ENCODE data around the gene PBX1. TPM values are rescaled to one million over a fixed set of nuclear protein-coding genes. Genes with fewer than 3 reads are reported as not detected.

Gene PBX1
- total and polyA plus RNA-seq, 2 donors (not counting 3 experiments of a cell fraction or from before 2014, with no cell fraction given): 10.7 to 24.1 TPM

GRCh38 chr1:164784960-164785359 is 226.0 kb downstream of the PBX1 start:
- CTCF ChIA-PET: interaction anchor here (1.0 kb wide), 3 partner anchors 9 to 1249 kb away, joined by 3 read pairs; no protein-coding TSS in a partner anchor
- FAIRE-seq: no peak

More at GRCh38 chr1:164784960-164785359, 226.0 kb downstream of the PBX1 start:
- no peak for DNase-seq (ENCODE audit: low read depth, low spot score)
- Histone ChIP-seq H3K79me2 (ENCODE audit: control insufficient read depth, insufficient read depth, low read length) (no peaks in the 10 kb centered on the region), H3K4me2 (ENCODE audit: insufficient read depth, low read length) (no peak overlapping the region), H4K20me1 (replicated peaks; ENCODE audit: control insufficient read depth, extremely low read depth, insufficient read depth, low read length) (no peaks in the 10 kb centered on the region), H3K27ac (ENCODE audit: insufficient read depth, low read depth, low read length) (no peak overlapping the region), H2AFZ (ENCODE audit: low read depth, low read length) (no peak overlapping the region), H3K36me3 (ENCODE audit: control insufficient read depth in 2 of 2, extremely low read depth in 1 of 2, insufficient read depth in 2 of 2, low read length in 2 of 2) (no peaks in the 10 kb centered on the region), H3K4me3 (replicated peaks in 1 of 3; ENCODE audit: insufficient read depth in 1 of 3, low read depth in 1 of 3, low read length in 3 of 3) (no peak overlapping the region), H3K9me3 (replicated peaks; ENCODE audit: control insufficient read depth, insufficient read depth, low read length) (no peaks in the 10 kb centered on the region), H3K27me3 (ENCODE audit: control insufficient read depth in 2 of 2, insufficient read depth in 2 of 2, low read length in 2 of 2) (no peaks in the 10 kb centered on the region), H3K4me1 (ENCODE audit: control insufficient read depth, extremely low read depth, insufficient read depth, low read length) (no peaks in the 10 kb centered on the region), H3K9ac (replicated peaks; ENCODE audit: extremely low read depth, insufficient read depth, low read length) (no peak overlapping the region), H3K9me1 (replicated peaks; ENCODE audit: control insufficient read depth, extremely low read depth, insufficient read depth, low read length) (no peaks in the 10 kb centered on the region)
- POLR2A ChIA-PET: no interaction called here
- TF ChIP-seq POLR2A (IDR thresholded peaks at IDR 0.05; ENCODE audit: low read depth, low read length): no peak
- no peak for TF ChIP-seq POLR2AphosphoS5 (IDR thresholded peaks at IDR 0.05; ENCODE audit: insufficient read depth, low read depth, low read length)
- no peak for TF ChIP-seq EZH2 (IDR thresholded peaks at IDR 0.05; ENCODE audit: borderline replicate concordance, low read depth, low read length, severe bottlenecking)
- no peak for TF ChIP-seq FOS (IDR thresholded peaks at IDR 0.05; ENCODE audit: borderline replicate concordance, insufficient read depth, low read length)
- TF ChIP-seq CTCF (IDR thresholded peaks at IDR 0.05; ENCODE audit: extremely low read depth in 1 of 2, insufficient read depth in 1 of 2, low read depth in 1 of 2, low read length in 2 of 2): no peak
- TF ChIP-seq GATA2 (IDR thresholded peaks at IDR 0.05; ENCODE audit: insufficient read depth, insufficient read length, low read depth, low read length): no peak
- TF ChIP-seq MAX (IDR thresholded peaks at IDR 0.05; ENCODE audit: insufficient read depth, insufficient read length): no peak
- no peak for TF ChIP-seq MYC (IDR thresholded peaks at IDR 0.05; ENCODE audit: low read depth, low read length)
- no peak for TF ChIP-seq JUN (IDR thresholded peaks at IDR 0.05; ENCODE audit: borderline replicate concordance, insufficient read depth, insufficient read length, low read depth)
- intact Hi-C loops (cut with micrococcal nuclease) (loop anchor here (5.0 kb wide), 1 partner anchor 273 kb away; no protein-coding TSS in a partner anchor), dilution Hi-C loops (cut with MboI; ENCODE audit: extremely low pct_ligation_motif_present, low sequenced_read_pairs) (no loop called here)
- BruUV-seq (replicated peaks): no TSS peak
